ENCODE results near the gene PTGIS.

Gene PTGIS

DNA sequence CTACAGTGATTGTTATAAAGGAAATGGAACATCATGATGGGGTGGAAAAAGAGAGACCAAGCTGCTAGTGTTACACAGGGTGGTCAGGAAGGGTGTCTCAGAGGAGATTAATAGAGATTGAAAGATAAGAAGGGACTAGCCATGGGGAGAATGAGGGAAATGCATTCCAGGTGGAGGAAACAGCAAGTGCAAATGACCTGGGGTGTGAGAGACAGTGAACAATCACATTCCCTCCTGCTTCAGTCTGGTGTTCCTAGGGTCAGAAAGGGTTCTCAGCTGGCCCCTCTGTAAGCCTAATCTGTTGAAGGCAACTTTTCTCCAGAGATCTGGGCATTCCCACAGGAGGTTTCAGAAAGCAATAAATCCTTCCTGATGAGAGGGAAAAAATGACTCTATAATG is 81.9 kb downstream of the PTGIS start:
- no peak for DNase-seq

DNA sequence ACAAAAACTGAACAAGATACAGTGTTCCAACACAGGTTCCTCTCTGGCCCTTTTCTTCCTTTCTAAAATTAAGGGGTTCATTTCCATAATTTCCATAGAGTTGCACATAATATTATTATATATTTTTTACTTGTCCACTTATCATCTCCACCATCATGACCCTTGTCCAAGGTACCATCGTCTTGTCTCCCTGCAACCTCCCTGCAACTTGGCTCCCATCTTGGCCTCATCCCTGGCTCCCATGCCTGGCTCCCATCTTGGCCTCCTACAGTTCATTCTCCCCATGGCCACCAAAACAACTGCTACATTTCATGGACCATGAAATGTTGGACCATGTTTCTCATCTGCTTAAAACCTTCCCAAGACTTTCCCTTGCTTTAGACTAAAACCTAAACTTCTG is 82.4 kb downstream of the PTGIS start:
- DNase-seq, result no peak

DNA sequence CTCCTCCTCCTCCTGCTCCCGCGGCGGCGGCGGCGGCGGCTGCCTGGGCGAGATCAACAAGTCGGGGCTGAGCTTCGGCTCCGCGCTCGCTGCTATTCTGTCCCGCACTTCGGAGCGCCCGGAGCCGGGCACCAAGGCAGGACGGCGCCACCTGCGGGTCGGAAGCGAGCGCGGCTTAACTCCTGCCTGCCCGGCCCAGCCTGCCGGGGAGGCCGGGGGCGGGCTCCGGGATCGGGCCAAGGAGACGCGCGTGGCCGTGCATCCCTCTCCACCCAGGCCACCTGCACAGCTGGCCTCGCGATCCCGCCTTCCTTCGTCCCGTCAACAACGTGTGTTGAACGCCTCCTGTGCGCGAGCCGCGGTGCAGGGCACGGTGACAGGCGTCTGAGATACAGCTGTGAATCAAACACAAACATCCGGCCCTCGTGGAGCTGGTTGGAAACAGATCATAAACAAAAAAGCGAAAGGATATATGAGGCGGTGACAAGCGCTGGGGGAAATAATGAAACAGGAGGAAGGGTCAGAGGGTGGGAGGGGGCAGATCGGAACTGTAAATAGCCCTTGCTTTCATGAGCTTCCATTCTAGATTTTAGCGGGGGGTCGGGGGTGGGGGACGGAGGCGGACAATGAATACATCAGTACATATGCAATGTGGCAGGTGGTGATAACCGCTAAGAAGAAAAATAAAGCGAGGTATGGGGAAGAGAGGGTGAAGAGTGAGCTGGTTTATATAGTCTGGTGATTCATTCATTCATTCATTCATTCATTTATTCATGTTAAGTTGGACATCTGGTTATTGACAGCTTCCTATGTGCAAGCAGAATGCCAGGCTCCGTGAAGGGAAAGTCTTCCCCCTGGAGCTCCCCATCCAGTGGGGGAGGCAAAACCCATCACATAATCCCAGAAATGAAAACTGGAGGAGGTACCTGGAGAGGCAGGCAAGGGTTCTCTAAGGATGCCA is 83.5 kb downstream of the PTGIS start:
- peak; percentile 35 to 50 for DNase-seq

DNA sequence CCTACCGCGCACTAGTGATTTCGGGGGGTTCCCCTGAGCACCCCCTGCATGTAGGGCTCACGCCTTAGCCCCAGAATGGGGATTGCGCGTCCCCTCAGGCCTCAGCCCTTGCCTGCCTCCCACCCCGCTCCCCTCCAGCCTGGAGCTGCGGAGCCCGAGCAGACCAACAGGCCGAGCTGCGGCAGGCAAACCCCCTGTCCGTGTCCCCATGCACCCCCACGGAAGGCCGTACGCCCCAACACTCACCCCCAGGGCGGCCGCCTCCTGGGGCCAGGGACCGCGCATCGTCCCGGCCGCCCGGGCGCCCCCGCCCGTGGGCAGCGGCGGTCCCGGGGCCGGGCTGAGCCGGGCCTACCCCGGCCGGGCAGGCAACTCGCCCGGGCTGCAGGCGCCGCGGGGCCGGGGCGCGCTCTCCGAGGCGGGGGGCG is 84.2 kb downstream of the PTGIS start:
- DNase-seq, result no peak

DNA sequence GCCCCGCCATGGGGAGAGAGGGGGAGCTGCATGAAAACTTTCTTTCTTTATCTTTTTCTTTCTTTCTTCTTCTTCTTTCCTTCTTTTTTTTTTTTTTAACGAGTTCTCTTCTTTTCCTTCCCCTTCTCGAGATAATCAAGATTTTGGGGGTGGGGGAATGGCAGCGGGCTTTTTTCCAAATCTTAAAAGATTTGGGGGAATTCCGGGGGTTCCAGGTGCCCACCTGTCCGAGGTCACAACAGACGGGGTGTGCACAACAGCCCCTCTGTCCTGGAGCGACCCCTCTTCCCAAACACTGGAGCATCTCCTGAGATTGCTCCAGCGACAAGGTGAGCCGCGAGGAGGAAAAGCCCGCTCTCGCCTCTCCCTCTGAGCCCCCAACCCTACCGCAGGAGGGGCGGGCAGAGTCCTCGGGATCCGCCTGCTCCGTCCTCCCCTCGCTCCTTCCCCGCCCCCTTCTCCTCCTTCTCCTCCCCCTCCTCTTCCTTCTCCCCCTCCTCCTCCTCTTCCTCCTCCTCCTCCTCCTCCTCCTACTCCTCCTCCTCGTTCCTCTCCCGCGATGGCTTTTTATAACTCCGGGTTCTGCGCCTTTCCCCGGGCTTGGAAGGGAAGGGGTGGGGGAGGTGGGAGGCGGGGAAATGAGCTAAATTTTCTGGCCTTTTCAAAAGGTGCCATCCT is 84.8 kb downstream of the PTGIS start:
- DNase-seq, result no peak

DNA sequence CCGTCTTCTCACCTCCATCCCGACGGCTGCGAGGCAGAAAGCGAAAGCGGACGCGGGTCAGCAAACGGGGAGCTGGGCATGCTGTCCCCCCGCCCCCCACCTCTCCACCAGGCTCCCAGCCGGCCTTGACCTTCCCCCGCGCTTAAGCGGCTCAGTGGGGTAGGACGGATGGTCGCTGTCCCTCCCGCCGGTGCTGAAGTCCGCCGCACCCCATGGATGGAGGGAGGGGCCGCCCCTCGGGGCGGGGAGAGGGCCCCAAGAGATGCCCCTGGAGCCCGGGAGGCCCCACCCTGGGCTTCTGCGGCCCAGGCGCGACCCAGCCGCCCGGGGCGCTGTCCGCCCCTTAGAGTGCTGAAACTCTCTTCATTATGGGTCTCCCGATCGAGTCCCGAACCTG is 85.3 kb downstream of the PTGIS start, which contains the start of gene KCNB1:
KCNB1 (minus strand) TSS at position 48 of the 397 bp plus-strand sequence. CDS start 188 bp downstream, outside the sequence.
- DNase-seq, result peak in 1 of 2 donors; percentile 20

DNA sequence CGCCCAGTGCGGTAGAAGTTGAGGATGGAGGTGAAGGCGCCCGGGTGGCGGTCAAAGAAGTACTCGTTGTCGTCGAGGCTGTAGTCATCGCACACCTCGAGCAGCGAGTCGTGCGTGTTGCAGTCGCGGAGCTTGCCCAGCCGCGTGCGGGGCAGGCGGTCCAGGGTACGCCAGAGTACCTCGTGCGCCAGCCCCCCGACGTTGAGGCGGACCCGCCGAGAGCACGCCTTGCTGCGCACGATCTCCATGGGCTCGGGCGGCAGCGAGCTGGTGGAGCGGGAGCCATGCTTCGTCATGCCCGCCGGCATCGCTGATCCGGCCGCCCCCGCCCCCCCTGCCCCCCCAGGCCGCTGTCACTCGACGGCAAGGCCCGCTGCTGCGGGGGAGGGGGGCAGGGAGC is 85.8 kb downstream of the PTGIS start:
- no peak for DNase-seq

DNA sequence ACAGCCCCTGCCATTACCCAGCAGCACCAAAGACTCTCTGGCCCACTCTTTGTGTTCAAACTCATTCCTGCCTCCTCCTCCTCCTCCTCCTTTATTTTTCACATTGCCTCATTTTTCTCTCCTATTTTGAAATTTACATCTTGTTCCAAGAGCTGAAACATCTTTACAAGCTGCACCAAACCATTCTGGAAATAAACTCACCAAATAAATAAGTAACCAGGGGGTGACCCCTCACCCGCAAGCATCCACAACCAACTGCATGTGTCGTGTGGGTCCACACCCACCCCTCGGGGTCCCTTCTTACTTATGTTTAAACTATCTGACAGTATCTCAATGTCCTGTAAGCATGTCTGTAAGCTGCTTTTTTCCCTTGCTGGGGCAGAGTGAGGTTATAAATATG is 86.8 kb downstream of the PTGIS start:
- DNase-seq, result no peak

DNA sequence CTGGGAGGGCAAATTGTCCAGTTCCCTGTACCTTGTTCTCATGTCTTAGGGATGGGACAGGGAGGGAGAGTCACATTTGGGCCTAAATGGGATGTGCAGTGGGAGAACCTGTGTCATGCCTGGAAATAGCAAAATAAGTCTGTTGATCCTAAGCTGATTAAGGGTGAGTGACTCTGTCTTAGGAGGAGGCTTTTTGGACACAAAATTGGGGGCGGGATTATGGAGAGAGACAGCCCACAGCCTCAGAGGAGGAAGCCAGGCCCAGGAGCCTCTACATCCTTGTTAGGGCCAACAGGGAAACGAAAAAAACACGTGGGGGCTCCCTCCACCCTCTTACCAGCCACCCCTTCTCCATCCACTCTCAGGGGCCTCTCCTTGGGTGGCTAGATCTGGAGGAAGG is 87.7 kb downstream of the PTGIS start:
- no peak for DNase-seq

DNA sequence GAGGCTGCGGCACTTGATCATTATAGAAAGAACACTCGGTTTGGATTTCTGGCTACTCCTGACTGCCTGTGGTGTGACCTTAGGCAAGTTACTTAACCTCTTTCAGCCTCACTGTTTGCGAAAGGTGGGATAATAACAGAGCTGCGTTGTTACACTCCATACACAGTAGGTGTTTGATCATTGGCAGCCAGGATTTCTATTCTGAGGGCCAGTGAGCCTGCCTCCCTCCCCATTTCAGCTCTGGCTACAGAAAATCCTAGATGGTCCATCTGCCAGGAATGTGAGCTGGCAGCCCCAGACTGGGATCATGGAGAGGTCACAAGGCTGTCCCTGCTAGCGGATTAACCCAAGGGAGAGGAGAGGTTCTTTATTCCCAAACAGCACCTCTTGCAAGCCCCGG is 88.2 kb downstream of the PTGIS start:
- DNase-seq, result no peak

DNA sequence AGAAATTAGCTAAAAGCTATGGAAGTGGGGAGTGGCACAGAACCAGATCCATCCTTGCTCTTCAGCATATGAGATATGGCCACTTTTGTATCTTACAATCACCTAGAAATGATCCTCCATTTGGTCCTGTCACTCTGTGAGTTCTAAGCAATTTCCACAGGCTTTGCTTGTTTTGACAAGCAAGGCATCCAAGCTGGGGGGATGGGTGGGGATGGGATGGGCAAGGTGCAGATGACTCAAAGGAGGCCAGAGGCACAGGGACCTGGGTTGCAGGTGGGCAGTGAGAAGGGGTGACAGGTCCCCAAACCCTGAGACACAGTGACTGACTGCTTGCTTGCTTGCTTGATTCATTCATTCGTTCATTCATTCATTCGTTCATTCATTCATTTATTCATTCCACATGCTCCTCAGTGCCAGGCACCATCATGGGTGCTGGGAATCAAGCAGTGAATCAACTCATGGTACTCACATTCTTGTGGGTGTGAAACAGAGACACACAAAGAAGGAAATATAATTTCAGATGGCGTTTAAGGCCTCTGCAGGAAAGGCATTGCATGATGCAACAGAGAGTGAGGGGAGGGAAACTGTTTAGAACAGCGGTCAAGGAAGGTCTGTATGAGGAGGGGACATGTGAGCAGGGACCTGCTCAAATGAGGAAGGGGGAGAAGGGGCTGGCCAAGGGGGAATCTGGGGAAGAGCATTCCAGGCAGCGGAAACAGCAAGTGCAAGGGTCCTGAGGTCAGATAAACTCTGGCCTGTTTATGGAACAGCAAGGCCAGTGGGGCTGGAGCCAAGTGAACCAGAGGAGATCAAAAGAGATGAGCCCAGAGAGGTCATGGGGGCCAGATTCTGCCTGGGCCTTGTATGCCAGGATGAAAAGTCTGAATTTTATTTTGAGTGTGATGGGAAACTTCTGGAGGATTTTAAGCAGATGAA is 88.9 kb downstream of the PTGIS start:
- no peak for DNase-seq

DNA sequence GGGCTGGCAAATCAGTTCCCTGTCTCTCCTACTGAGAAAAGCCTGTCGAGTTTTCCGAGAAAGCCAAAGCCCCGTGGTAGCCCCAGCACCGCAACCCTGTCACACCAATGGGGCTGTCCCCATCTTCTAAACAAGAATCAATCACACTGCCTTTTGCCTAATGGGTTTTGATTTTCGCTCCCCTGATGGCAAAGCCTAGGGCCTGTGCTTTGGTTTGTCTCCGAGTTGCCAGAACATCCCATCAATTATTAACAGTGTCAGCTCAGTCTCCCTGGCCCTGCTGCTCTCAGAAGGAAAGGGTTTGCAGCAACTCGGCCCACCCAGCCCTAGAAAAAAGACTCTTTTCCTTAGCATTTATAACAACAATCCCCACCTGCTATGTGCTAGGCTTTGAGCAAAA is 89.7 kb downstream of the PTGIS start:
- no peak for DNase-seq

DNA sequence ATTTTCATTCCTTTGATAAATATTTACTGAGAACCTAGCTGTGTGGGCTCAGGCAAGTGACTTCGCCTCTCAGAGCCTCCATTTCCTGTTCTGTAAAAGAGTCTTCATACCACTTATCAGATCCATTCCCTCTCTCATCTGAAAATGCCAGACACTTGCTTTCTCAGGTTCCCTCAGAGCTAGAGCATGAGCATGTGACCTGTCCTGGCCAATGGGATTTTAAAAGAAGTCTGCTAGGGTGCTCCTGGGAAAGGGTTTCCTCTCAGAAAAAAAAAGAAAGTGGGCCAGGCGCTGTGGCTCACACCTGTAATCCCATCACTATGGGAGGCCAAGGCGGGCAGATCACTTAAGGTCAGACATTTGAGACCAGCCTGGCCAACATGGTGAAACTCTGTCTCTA is 90.7 kb downstream of the PTGIS start:
- DNase-seq, result no peak

DNA sequence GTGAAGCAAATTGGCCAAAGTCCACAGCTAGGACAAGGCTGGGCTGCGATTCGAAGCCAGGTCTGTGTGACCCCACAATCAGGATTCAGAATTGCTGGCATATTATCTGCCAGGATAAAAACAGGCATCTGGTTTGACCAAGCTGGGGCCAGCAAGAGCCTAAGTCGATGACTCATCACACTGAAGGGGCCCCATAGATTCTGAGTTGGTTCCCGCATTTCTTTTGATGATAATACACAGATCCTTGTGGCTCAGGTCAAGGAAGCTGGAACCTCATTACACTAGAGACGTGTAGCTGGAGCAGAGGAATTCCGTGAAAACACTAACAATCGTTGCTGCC is 92.0 kb downstream of the PTGIS start:
- DNase-seq, result no peak

DNA sequence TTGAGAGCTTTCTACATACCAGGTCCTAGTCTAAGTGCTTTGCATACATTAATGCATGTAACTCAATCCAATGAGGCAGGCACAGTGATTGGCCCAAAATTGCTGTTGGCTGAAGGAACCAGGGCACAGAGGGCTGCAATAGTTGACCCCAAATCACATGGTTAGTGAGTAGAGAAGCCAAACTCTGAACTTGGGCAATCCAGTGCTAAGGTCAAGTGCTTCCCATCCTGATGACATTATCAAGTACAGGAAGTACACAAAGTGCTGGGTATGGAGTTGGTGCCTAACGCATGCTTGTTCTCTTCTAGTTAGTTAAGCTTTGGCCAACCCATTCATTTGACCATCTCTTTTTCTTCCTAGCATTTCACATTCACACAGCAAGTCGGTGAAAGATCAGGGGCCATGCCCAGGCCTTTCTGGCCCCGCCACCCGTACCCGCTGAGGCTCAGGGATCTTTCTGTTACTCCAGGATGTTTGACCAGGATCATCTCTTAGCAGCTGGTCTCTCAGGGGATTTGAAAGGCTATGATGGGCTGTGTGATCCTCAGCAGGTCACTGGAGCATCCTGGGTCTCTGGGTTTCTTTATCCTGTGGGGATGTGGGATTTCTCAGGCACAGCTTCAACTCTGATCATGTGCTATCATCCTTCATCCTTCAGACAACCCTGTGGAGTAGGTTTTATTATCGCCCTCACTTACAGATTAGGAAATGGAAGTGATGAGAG is 92.5 kb downstream of the PTGIS start:
- peak; percentile 4 to 13 for DNase-seq

DNA sequence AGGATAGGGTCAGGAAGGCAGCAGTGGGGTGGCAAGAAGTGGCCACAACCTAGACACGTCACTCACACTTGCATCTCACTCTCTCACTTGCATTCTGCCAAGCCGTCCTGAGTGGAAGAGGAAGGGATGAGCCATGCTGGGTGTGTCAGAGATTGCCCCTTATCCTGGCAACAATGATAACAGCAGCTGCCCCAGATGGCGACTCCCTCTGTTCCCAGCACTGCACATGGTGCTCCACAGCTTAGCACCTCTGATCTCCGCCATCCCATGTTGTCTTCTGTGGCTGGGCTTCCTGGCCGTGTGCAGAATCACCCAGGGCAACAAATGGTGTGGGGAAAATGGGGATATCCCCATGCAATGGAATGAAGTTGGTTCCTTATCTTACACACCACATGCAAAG is 96.5 kb downstream of the PTGIS start:
- no peak for DNase-seq

DNA sequence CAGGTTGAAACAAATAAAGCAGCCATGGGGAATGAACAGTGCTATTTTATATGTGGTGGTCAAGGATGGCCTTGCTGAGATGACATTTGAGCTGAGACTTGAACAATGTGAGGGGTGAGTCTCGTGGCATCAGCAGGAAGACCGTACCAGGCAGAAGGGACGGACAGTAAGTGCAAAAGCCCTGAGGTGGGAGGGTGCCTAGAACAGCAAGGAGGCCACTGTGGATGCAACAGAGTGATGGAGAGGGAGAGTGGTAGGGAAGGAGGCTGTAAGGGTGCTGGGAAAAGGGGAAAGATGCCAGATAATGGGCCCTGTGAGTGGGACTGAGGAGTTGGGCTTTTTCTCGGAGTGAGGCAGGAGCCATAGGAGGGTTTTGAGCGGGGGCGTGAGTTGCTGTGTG is 97.0 kb downstream of the PTGIS start:
- DNase-seq, result no peak

DNA sequence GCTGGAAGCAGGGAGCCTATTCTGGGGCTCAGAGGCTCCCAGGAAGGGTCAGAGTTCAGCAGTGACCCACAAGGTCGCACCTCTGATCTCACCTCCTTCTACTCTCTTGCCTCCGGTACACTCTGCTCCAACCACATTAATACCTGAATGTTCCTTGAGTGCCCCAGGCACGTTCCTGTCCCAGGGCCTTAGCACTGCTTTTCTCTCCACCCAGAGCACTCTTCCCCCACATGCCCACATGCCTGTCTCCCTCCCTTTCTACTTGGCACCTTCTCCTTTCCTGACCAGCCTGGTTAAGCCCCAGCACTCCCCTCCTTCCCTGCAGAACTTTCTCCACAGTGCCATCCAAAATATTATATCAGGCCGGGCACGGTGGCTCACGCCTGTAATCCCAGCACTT is 98.9 kb downstream of the PTGIS start:
- DNase-seq, result no peak

DNA sequence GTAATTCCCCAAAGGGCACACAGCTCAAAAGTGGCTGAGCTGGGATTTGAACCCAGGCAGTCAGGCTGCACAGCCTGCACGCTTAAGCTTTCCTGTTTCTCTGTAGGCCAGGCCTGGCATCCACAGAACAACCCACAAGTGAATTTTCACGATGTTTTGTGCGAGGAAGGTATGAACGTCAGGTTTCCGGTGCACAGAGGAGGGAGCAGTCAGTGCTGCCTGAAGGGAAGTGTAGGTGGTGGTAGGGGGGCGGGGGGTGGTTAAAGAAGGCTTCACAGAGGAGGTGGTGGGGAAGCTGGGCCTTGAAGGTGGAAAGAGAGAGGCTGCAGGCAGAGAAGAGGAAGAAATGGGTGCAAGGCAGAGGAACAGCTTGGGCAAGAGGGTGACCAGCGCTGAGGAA is 99.5 kb downstream of the PTGIS start:
- DNase-seq, result no peak

DNA sequence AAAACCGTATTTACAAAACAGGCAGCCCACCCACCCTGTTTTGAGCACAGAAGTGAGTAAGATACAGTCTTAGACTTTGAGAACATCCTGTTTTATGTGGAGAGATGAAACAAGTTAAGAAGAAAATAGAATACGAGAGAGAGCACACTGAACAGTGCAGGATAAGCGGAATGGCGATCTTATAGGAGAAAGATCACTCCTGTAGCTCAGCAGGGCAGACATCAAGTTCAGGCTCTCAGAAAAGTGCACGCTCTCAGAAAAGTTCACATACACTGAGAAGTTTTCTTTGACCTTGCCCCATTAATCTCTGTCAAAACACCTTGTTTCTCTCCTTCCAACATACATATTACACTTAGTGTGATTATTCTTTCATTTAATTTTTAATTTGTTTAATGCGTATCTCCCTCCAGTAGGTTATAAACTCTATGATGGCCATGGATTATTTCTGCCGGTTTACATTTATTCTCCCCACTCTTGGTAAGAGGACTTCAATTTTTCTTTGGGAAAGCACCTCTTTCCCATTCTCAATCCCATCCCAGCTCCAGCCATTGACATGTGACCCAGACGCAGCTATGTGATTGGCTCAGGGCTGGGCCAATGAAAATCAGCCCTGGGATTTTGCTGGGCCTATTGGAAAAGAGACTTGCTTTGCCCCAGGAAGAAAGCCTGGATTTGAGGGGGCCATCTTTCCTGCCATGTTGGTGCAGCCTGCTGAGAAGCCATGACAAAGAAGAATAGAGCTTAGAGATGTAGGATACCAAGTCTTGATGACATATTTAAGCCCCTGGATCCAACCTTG is 101.6 kb downstream of the PTGIS start:
- no peak for DNase-seq

DNA sequence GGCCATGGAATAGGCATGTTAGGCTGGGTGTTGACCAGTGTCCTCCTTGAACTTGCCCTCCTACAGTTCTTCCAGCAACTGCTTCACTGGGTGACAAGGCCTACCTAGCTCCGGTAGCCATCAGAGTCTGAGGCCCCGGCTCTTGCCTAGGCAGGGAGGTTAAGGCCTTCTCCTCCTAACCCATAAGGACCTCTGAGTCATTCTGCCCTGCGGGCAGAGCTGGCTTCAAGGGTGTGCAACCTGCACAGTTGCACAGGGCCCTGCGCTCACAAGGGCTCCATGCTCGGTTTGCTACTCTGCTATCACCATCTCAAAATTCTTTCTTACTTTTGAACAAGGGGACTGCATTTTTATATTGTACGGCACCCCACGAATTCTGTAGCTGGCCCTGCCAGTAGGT is 103.4 kb downstream of the PTGIS start:
- no peak for DNase-seq

DNA sequence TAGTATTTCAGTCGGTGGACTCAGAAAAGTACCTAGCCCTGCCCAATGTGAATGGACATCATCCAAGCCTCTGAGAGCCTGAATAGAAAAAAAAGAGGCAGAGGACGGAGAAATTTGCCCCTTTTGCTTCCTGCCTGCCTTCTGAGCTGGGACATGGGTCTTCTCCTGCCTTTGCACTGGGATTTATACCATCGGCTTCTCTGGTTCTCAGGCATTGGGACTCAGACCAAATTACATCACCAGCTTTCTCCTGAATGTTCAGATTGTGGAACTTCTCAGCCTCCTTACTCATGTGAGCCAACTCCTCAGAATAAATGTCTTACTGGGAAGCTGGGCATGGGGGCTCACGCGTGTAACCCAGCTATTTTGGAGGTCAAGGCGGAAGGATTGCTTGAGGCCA is 105.3 kb downstream of the PTGIS start:
- DNase-seq, result no peak

All from inflammatory macrophage treated with lipopolysaccharide for 1 hour (primary cell).